Naive thymus-derived CD4-positive, alpha-beta T cell (primary cell): ENCODE results near the gene MAMLD1. TPM values are rescaled to one million over a fixed set of nuclear protein-coding genes. Genes with fewer than 3 reads are reported as not detected.

Experiments
- ATAC-seq: fragments of 150-1000 bp; cut with Tn5 transposase; 2 replicates; pipeline ENCODE4 v1.10.0; 2021; ENCODE audit warnings: mild to moderate bottlenecking, moderate library complexity
- CTCF ChIA-PET: fragments of 350-600 bp; sonication (Branson Sonifier 250); formaldehyde crosslinking; loops from one replicate; lab custom pipeline; 2021; ENCODE audit warnings: antibody characterized with exemption; lab: Charles Lee
- POLR2A ChIA-PET: fragments of 350-600 bp; sonication (Branson Sonifier 250); formaldehyde crosslinking; loops from one replicate; lab custom pipeline; 2021; ENCODE audit warnings: antibody characterized with exemption, inconsistent platforms; lab: Charles Lee
- DNase-seq, 9 donors: peaks; one replicate each; pipeline versions ENCODE4 v3.0.0 to v3.0.0-alpha.2; 2020 to 2022; ENCODE audit warnings: mixed read lengths in 1 of 9
- H3K27ac ChIP-seq: one replicate; pipeline ENCODE4 v1.7.0; 2013; ENCODE audit warnings: mild to moderate bottlenecking, low read depth, low read length, moderate library complexity
- H3K27me3 ChIP-seq, 2 donors: one replicate each; pipeline ENCODE4 v1.7.0; 2013; ENCODE audit warnings: low read length in 2 of 2, mild to moderate bottlenecking in 2 of 2, moderate library complexity in 2 of 2; ENCODE audit not compliant: control insufficient read depth in 2 of 2, insufficient read depth in 2 of 2
- H3K36me3 ChIP-seq, 3 experiments: 1 replicate in 2 of 3; 2 replicates in 1 of 3; pipeline ENCODE4 v1.7.0; 2013; ENCODE audit warnings: low read length in 3 of 3, mild to moderate bottlenecking in 3 of 3, moderate library complexity in 1 of 3; ENCODE audit not compliant: insufficient read depth in 3 of 3, control insufficient read depth in 2 of 3
- H3K4me1 ChIP-seq, 2 donors: one replicate each; pipeline ENCODE4 v1.7.0; 2013; ENCODE audit warnings: low read length in 2 of 2, mild to moderate bottlenecking in 2 of 2, moderate library complexity in 1 of 2; ENCODE audit not compliant: control insufficient read depth in 2 of 2, insufficient read depth in 2 of 2
- H3K4me3 ChIP-seq: 2 replicates; pipeline ENCODE4 v1.7.0; 2013; ENCODE audit warnings: mild to moderate bottlenecking, low read length
- H3K9me3 ChIP-seq, 3 experiments: 1 replicate in 2 of 3; 2 replicates in 1 of 3; pipeline ENCODE4 v1.7.0; 2013; ENCODE audit warnings: low read length in 3 of 3; ENCODE audit not compliant: control insufficient read depth in 2 of 3
- H3K27ac Mint-ChIP-seq, 9 donors: one replicate each; pipeline ENCODE4 v1.8.0; 2020 to 2022; ENCODE audit warnings: mixed read lengths in 9 of 9, mild to moderate bottlenecking in 8 of 9, moderate library complexity in 5 of 9, inconsistent platforms in 2 of 9
- H3K27me3 Mint-ChIP-seq, 5 donors: one replicate each; pipeline ENCODE4 v1.8.0; 2021 to 2022; ENCODE audit warnings: mixed read lengths in 5 of 5, mild to moderate bottlenecking in 1 of 5
- H3K36me3 Mint-ChIP-seq, 5 donors: one replicate each; pipeline ENCODE4 v1.8.0; 2020 to 2022; ENCODE audit warnings: mixed read lengths in 5 of 5, mild to moderate bottlenecking in 3 of 5, inconsistent platforms in 1 of 5
- H3K4me1 Mint-ChIP-seq, 7 donors: one replicate each; pipeline ENCODE4 v1.8.0; 2020 to 2022; ENCODE audit warnings: mixed read lengths in 7 of 7, mild to moderate bottlenecking in 3 of 7, inconsistent platforms in 1 of 7
- H3K4me3 Mint-ChIP-seq, 10 donors: one replicate each; pipeline ENCODE4 v1.8.0; 2020 to 2022; ENCODE audit warnings: mild to moderate bottlenecking in 10 of 10, mixed read lengths in 10 of 10, moderate library complexity in 6 of 10, inconsistent platforms in 2 of 10
- H3K9me3 Mint-ChIP-seq, 11 donors: one replicate each; pipeline ENCODE4 v1.8.0; 2020 to 2022; ENCODE audit warnings: mixed read lengths in 11 of 11, mild to moderate bottlenecking in 4 of 11, inconsistent platforms in 1 of 11, moderate library complexity in 1 of 11
- intact Hi-C, 2 donors: fragments of 100-400 bp; cut with micrococcal nuclease; formaldehyde crosslinking; loops; one replicate each; pipeline ENCODE4 v1.15.1; 2023
- polyA plus RNA-seq, 2 donors: library from polyadenylated mRNA; unstranded; fragments of 300-500 nt; fragmentation: Illumina TruSeq; gene quantifications; one replicate each; pipeline ENCODE4 v1.2.3, GENCODE V29; 2021
- total RNA-seq, 6 experiments: library from RNA in 5 of 6; stranded (reverse) in 5 of 6; gene quantifications; 1 replicate in 5 of 6; 2 replicates in 1 of 6; pipeline ENCODE4 v1.2.3 and lab custom pipeline; 2021 to 2026

MAMLD1 gene
- total and polyA plus RNA-seq, 7 experiments from 2014 or later, result 0.13 to 8.9 (median 0.36) TPM; not detected in 1

- Mint-ChIP-seq H3K4me3 (no peak overlapping the region), H3K36me3 (peaks cover 0 to 3% (median 0%) of the 10 kb centered on the region in 5 donors), H3K27me3 (peaks cover 0 to 13% (median 0%) of the 10 kb centered on the region in 5 donors), H3K4me1 (peaks cover 0 to 6% (median 2%) of the 10 kb centered on the region in 7 donors), H3K27ac (no peak overlapping the region), H3K9me3 (peaks cover 0 to 10% (median 0%) of the 10 kb centered on the region in 11 donors)
- DNase-seq (no peak), ATAC-seq (no peak)
- no peak overlapping the region for H3K27ac ChIP-seq
- intact Hi-C loops, result no loop called here
- H3K9me3 ChIP-seq, result no peaks in the 10 kb centered on the region
- no peaks in the 10 kb centered on the region for H3K4me1 ChIP-seq
- H3K4me3 ChIP-seq, result no peak overlapping the region
- POLR2A ChIA-PET, result no interaction called here
- H3K27me3 ChIP-seq, result no peaks in the 10 kb centered on the region
- CTCF ChIA-PET, result no interaction called here
- no peaks in the 10 kb centered on the region for H3K36me3 ChIP-seq
Measured at GRCh38 chrX:150324035-150324728, 38.9 kb upstream of the MAMLD1 start.

GRCh38 chrX:150324919-150325318 is 38.2 kb upstream of the MAMLD1 start:
- Histone ChIP-seq H3K36me3 (no peaks in the 10 kb centered on the region), H3K27ac (no peak overlapping the region), H3K27me3 (no peaks in the 10 kb centered on the region), H3K4me1 (no peaks in the 10 kb centered on the region), H3K9me3 (no peaks in the 10 kb centered on the region), H3K4me3 (no peak overlapping the region)
- Mint-ChIP-seq H3K27me3 (peaks cover 0 to 13% (median 0%) of the 10 kb centered on the region in 5 donors), H3K27ac (no peak overlapping the region), H3K36me3 (peaks cover 0 to 3% (median 0%) of the 10 kb centered on the region in 5 donors), H3K4me3 (no peak overlapping the region), H3K9me3 (peaks cover 0 to 10% (median 0%) of the 10 kb centered on the region in 11 donors), H3K4me1 (peaks cover 0 to 8% (median 4%) of the 10 kb centered on the region in 7 donors)
- no peak for ATAC-seq
- intact Hi-C loops, result no loop called here
- POLR2A ChIA-PET, result no interaction called here
- CTCF ChIA-PET, result no interaction called here
- no peak for DNase-seq

GRCh38 chrX:150326541-150327247 is 36.4 kb upstream of the MAMLD1 start:
- Mint-ChIP-seq H3K27ac (no peak overlapping the region), H3K4me1 (peaks cover 0 to 8% (median 4%) of the 10 kb centered on the region in 7 donors), H3K27me3 (peaks cover 0 to 13% (median 0%) of the 10 kb centered on the region in 5 donors), H3K4me3 (no peak overlapping the region), H3K9me3 (peaks cover 0 to 10% (median 0%) of the 10 kb centered on the region in 11 donors), H3K36me3 (peaks cover 0 to 3% (median 0%) of the 10 kb centered on the region in 5 donors)
- Histone ChIP-seq H3K4me3 (no peak overlapping the region), H3K36me3 (no peaks in the 10 kb centered on the region), H3K27ac (no peak overlapping the region), H3K4me1 (no peaks in the 10 kb centered on the region), H3K9me3 (no peaks in the 10 kb centered on the region), H3K27me3 (no peaks in the 10 kb centered on the region)
- ChIA-PET CTCF (no interaction called here), POLR2A (no interaction called here)
- intact Hi-C loops, result no loop called here
- DNase-seq (no peak), ATAC-seq (no peak)

GRCh38 chrX:150329282-150329681 is 33.8 kb upstream of the MAMLD1 start:
- Mint-ChIP-seq H3K36me3 (no peaks in the 10 kb centered on the region), H3K4me1 (peaks cover 4 to 17% (median 12%) of the 10 kb centered on the region in 7 donors), H3K27me3 (peaks cover 0 to 9% (median 0%) of the 10 kb centered on the region in 5 donors), H3K9me3 (no peaks in the 10 kb centered on the region), H3K27ac (no peak overlapping the region), H3K4me3 (no peak overlapping the region)
- no peak for ATAC-seq
- Histone ChIP-seq H3K27ac (no peak overlapping the region), H3K27me3 (no peaks in the 10 kb centered on the region), H3K4me1 (peaks cover 0 to 3% of the 10 kb centered on the region in 2 donors), H3K9me3 (no peaks in the 10 kb centered on the region), H3K36me3 (no peaks in the 10 kb centered on the region), H3K4me3 (no peak overlapping the region)
- POLR2A ChIA-PET, result no interaction called here
- intact Hi-C loops, result no loop called here
- DNase-seq, result no peak
- CTCF ChIA-PET, result no interaction called here

GRCh38 chrX:150329868-150330267 is 33.2 kb upstream of the MAMLD1 start:
- POLR2A ChIA-PET, result no interaction called here
- ATAC-seq (no peak), DNase-seq (no peak)
- H3K27ac Mint-ChIP-seq, result no peak overlapping the region
- Histone ChIP-seq H3K36me3 (no peaks in the 10 kb centered on the region), H3K4me1 (peaks cover 0 to 3% of the 10 kb centered on the region in 2 donors), H3K4me3 (no peak overlapping the region), H3K9me3 (no peaks in the 10 kb centered on the region), H3K27ac (no peak overlapping the region), H3K27me3 (no peaks in the 10 kb centered on the region)
- CTCF ChIA-PET, result no interaction called here
- no peak overlapping the region for H3K4me3 Mint-ChIP-seq
- no peaks in the 10 kb centered on the region for H3K36me3 Mint-ChIP-seq
- intact Hi-C loops, result no loop called here
- H3K9me3 Mint-ChIP-seq, result no peaks in the 10 kb centered on the region
- H3K4me1 Mint-ChIP-seq, result peaks cover 4 to 17% (median 12%) of the 10 kb centered on the region in 7 donors
- H3K27me3 Mint-ChIP-seq, result peaks cover 0 to 8% (median 0%) of the 10 kb centered on the region in 5 donors

- Mint-ChIP-seq H3K27ac (no peak overlapping the region), H3K36me3 (no peaks in the 10 kb centered on the region), H3K4me3 (no peak overlapping the region), H3K4me1 (peaks cover 0 to 16% (median 10%) of the 10 kb centered on the region in 7 donors), H3K9me3 (no peaks in the 10 kb centered on the region), H3K27me3 (peaks cover 0 to 5% (median 0%) of the 10 kb centered on the region in 5 donors)
- intact Hi-C loops, result no loop called here
- H3K27me3 ChIP-seq, result no peaks in the 10 kb centered on the region
- no peaks in the 10 kb centered on the region for H3K9me3 ChIP-seq
- peaks cover 0 to 3% of the 10 kb centered on the region in 2 donors for H3K4me1 ChIP-seq
- H3K27ac ChIP-seq, result no peak overlapping the region
- ChIA-PET POLR2A (no interaction called here), CTCF (no interaction called here)
- no peak overlapping the region for H3K4me3 ChIP-seq
- no peaks in the 10 kb centered on the region for H3K36me3 ChIP-seq
- no peak for ATAC-seq
- no peak for DNase-seq
Measured at GRCh38 chrX:150332023-150332422, 31.1 kb upstream of the MAMLD1 start.
